Measurements from ENCODE around the gene CD79B.
A peak's percentile ranks its signal among the peaks of the same experiment; 100 is the strongest.
"Not testable (repeated sequence)": the region's sequence is repeated elsewhere in the genome, so short reads cannot be mapped to it uniquely, and the experiment has no call there.

CD79B gene

DNA sequence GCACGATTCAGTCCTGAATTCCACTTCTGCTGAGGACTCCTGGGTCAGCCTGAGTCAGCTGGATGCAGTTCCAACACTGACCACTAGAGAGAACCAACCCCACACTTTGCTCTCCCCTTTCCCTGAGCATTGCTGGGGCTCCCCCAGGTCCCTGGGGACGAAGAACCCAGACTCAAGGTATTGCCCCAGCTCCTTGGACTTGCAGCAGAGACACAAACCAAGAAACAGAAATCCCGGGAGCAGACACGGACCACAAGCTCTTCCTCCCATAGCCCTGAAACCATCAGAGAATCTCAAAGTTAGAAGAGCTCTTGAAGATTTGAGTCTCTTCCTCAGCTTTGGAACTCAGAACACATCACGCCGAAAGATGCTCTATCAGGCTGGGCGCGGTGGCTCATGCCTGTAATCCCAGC is 12.8 kb downstream of the CD79B start:
- peak; percentile 45 for DNase-seq
- in situ Hi-C loops (cut with HindIII; ENCODE audit: low pct_ligation_motif_present, low sequenced_read_pairs): no loop called here
- no peaks in the 10 kb centered on the region for H3K36me3 ChIP-seq (replicated peaks)
- TF ChIP-seq, protein P1, sequence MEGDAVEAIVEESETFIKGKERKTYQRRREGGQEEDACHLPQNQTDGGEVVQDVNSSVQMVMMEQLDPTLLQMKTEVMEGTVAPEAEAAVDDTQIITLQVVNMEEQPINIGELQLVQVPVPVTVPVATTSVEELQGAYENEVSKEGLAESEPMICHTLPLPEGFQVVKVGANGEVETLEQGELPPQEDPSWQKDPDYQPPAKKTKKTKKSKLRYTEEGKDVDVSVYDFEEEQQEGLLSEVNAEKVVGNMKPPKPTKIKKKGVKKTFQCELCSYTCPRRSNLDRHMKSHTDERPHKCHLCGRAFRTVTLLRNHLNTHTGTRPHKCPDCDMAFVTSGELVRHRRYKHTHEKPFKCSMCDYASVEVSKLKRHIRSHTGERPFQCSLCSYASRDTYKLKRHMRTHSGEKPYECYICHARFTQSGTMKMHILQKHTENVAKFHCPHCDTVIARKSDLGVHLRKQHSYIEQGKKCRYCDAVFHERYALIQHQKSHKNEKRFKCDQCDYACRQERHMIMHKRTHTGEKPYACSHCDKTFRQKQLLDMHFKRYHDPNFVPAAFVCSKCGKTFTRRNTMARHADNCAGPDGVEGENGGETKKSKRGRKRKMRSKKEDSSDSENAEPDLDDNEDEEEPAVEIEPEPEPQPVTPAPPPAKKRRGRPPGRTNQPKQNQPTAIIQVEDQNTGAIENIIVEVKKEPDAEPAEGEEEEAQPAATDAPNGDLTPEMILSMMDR (IDR thresholded peaks at IDR 0.05; ENCODE audit: low read depth, low read length, missing control alignments): peak; percentile 93
- peaks cover 3% of the 10 kb centered on the region for H3K27me3 ChIP-seq (replicated peaks)
- H3K4me3 ChIP-seq (ENCODE audit: low read depth, low read length): no peak overlapping the region
- no peak overlapping the region for H3K27ac ChIP-seq

DNA sequence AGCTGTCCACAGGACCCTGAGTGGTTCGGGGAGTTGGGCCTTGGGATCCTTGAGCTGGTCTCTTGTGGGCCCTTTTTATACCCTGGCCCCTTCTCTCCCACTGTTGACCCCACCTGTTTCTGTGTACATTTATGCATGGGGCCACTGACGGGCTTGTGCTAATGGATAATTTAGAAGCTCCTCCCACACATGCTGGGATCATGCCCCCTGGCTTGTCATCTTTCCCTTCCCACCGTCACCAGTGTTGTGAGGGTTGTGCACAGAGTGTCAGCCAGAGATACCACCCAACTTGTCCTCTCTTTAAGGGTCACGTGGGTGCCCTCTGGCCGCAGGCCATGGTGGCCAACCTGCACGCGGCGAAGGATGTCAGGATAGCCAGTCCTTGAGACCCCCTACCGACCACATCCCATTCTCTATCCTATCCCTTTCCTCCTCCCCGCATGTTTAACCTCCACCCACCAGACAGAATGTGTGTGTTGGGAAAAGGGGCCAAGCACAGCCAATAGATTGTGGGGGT is 13.3 kb downstream of the CD79B start, which contains the start of gene GH1:
GH1 (minus strand) TSS at position 51 of the 517 bp plus-strand sequence. CDS start 63 bp downstream, outside the sequence.
- H3K36me3 ChIP-seq (replicated peaks); DNase-seq; H3K27me3 ChIP-seq (replicated peaks); in situ Hi-C loops (cut with HindIII; ENCODE audit: low pct_ligation_motif_present, low sequenced_read_pairs); H3K4me3 ChIP-seq (ENCODE audit: low read depth, low read length); H3K27ac ChIP-seq: not testable (repeated sequence)

- Histone ChIP-seq H3K36me3 (replicated peaks) (no peaks in the 10 kb centered on the region), H3K4me3 (ENCODE audit: low read depth, low read length) (no peak overlapping the region), H3K27me3 (replicated peaks) (peaks cover 3% of the 10 kb centered on the region), H3K27ac (no peak overlapping the region)
- TF ChIP-seq, protein P1 (IDR thresholded peaks at IDR 0.05; ENCODE audit: low read depth, low read length, missing control alignments): peak; percentile 4
- no peak for DNase-seq
- in situ Hi-C loops (cut with HindIII; ENCODE audit: low pct_ligation_motif_present, low sequenced_read_pairs): no loop called here
Observed at GRCh38 chr17:63918305-63918704, 13.8 kb downstream of the CD79B start.

DNA sequence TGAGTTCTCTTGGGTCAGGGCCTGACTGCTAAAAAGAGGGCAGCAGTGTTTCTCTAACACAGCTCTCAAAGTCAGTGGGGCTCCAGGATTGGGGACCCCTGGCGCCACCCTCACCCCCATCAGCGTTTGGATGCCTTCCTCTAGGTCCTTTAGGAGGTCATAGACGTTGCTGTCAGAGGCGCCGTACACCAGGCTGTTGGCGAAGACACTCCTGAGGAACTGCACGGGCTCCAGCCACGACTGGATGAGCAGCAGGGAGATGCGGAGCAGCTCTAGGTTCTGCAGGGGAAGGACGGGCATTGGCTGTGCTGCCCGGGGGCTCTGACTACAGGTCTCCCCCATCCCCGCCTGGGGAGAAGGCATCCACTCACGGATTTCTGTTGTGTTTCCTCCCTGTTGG is 14.5 kb downstream of the CD79B start:
- Histone ChIP-seq H3K27me3 (replicated peaks) (peaks cover 3% of the 10 kb centered on the region), H3K36me3 (replicated peaks) (no peaks in the 10 kb centered on the region), H3K4me3 (ENCODE audit: low read depth, low read length) (no peak overlapping the region), H3K27ac (no peak overlapping the region)
- in situ Hi-C loops (cut with HindIII; ENCODE audit: low pct_ligation_motif_present, low sequenced_read_pairs): no loop called here
- DNase-seq: no peak
- TF ChIP-seq, protein P1 (IDR thresholded peaks at IDR 0.05; ENCODE audit: low read depth, low read length, missing control alignments): no peak

DNA sequence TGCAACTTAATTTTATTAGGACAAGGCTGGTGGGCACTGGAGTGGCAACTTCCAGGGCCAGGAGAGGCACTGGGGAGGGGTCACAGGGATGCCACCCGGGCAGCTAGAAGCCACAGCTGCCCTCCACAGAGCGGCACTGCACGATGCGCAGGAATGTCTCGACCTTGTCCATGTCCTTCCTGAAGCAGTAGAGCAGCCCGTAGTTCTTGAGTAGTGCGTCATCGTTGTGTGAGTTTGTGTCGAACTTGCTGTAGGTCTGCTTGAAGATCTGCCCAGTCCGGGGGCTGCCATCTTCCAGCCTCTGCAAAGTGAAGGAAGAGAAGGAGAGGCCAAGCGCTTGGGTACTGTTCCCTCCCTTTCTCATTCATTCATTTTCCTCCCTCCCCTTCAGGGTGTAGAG is 14.9 kb downstream of the CD79B start:
- DNase-seq; H3K27ac ChIP-seq; in situ Hi-C loops (cut with HindIII; ENCODE audit: low pct_ligation_motif_present, low sequenced_read_pairs); H3K27me3 ChIP-seq (replicated peaks); H3K4me3 ChIP-seq (ENCODE audit: low read depth, low read length); H3K36me3 ChIP-seq (replicated peaks): not testable (repeated sequence)

- DNase-seq: no peak
- Histone ChIP-seq H3K4me3 (ENCODE audit: low read depth, low read length) (no peak overlapping the region), H3K36me3 (replicated peaks) (no peaks in the 10 kb centered on the region), H3K27ac (no peak overlapping the region), H3K27me3 (replicated peaks) (peaks cover 3% of the 10 kb centered on the region)
- TF ChIP-seq, protein P1 (IDR thresholded peaks at IDR 0.05; ENCODE audit: low read depth, low read length, missing control alignments): no peak
- in situ Hi-C loops (cut with HindIII; ENCODE audit: low pct_ligation_motif_present, low sequenced_read_pairs): no loop called here
Observed at GRCh38 chr17:63916566-63917185, 15.5 kb downstream of the CD79B start.

DNA sequence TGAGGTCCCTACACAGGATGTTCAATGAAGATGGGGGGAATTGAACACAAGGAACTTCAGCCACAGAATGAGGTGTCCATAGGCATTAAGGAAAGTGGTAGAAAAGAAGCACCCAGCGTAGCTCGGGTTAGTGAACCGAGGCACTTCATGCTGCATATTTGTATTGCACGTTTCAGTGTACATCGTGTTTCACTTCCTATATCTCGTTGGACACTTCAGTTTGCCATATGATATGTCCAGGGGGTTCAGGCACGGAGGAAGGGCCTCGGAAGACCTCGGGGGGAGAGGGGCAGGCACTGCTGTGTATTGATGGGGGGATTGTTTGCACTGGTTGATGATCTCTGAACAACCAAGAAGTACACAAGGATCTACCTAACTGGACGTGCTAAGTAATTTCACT is 16.4 kb downstream of the CD79B start:
- DNase-seq: not testable (repeated sequence)

More for the DNA sequence above, 16.4 kb downstream of the CD79B start:
- in situ Hi-C loops (cut with HindIII; ENCODE audit: low pct_ligation_motif_present, low sequenced_read_pairs); H3K36me3 ChIP-seq (replicated peaks); H3K27me3 ChIP-seq (replicated peaks); H3K4me3 ChIP-seq (ENCODE audit: low read depth, low read length); H3K27ac ChIP-seq: not testable (repeated sequence)

All from brain microvascular endothelial cell (primary cell).